Endodermal cell (in vitro differentiated cells): ENCODE results near the gene TRAPPC3L. TPM values are rescaled to one million over a fixed set of nuclear protein-coding genes. Genes with fewer than 3 reads are reported as not detected.

Experiments
- DNase-seq: peaks from one replicate; pipeline ENCODE4 v3.0.0-alpha.2; 2017
- H3K27ac ChIP-seq: 2 replicates; pipeline ENCODE4 v1.5.1; 2013; ENCODE audit warnings: mild to moderate bottlenecking, low read depth, low read length, moderate library complexity
- H3K27me3 ChIP-seq: 2 replicates; pipeline ENCODE4 v1.6.1; 2013; ENCODE audit warnings: mild to moderate bottlenecking, low read length, moderate library complexity; ENCODE audit not compliant: insufficient read depth, control insufficient read depth, poor library complexity, severe bottlenecking
- H3K36me3 ChIP-seq: 2 replicates; pipeline ENCODE4 v1.7.0; 2013; ENCODE audit warnings: mild to moderate bottlenecking, low read length, moderate library complexity; ENCODE audit not compliant: control insufficient read depth, insufficient read depth
- H3K4me1 ChIP-seq: one replicate; pipeline ENCODE4 v1.7.0; 2013; ENCODE audit warnings: low read length; ENCODE audit not compliant: control insufficient read depth, insufficient read depth
- H3K4me3 ChIP-seq: 2 replicates; pipeline ENCODE4 v1.5.1; 2013; ENCODE audit warnings: mild to moderate bottlenecking, low read length, moderate library complexity
- H3K9ac ChIP-seq: 2 replicates; pipeline ENCODE4 v1.6.1; 2013; ENCODE audit warnings: mild to moderate bottlenecking, low read length, moderate library complexity; ENCODE audit not compliant: poor library complexity, severe bottlenecking; ENCODE audit errors: extremely low read depth
- H3K9me3 ChIP-seq: 2 replicates; pipeline ENCODE4 v1.6.1; 2013; ENCODE audit warnings: mild to moderate bottlenecking, low read length, moderate library complexity; ENCODE audit not compliant: control insufficient read depth
- H3K27ac Mint-ChIP-seq: 2 replicates; pipeline ENCODE4 v1.8.0; 2020; ENCODE audit warnings: mixed read lengths
- H3K27me3 Mint-ChIP-seq: 2 replicates; pipeline ENCODE4 v1.8.0; 2021; ENCODE audit warnings: mild to moderate bottlenecking, mixed read lengths; ENCODE audit not compliant: insufficient read depth
- H3K36me3 Mint-ChIP-seq: 2 replicates; pipeline ENCODE4 v1.8.0; 2020; ENCODE audit warnings: low read depth, mixed read lengths
- H3K4me1 Mint-ChIP-seq: 2 replicates; pipeline ENCODE4 v1.8.0; 2020; ENCODE audit warnings: mixed read lengths
- H3K4me3 Mint-ChIP-seq: 2 replicates; pipeline ENCODE4 v1.8.0; 2020; ENCODE audit warnings: mild to moderate bottlenecking, moderate library complexity, mixed read lengths
- H3K9me3 Mint-ChIP-seq: 2 replicates; pipeline ENCODE4 v1.8.0; 2020; ENCODE audit warnings: mild to moderate bottlenecking, mixed read lengths
- whole genome bisulfite sequencing, 2 experiments: methylation state at CpG; one replicate each; pipeline versions ENCODE4 v1.1.5 to v1.1.7; 2013; ENCODE audit warnings: missing lambda C conversion rate in 2 of 2, mixed read lengths in 1 of 2; ENCODE audit not compliant: insufficient coverage in 1 of 2, insufficient read length in 1 of 2; 5-methylcytosine and 5-hydroxymethylcytosine counted together
- total RNA-seq, 2 donors: library from RNA; stranded (reverse); fragmentation: NEBNext Ultra II Directional in 1 of 2; extraction: Animal tissue kit (Norgen Biotek cat#: 25700) in 1 of 2; gene quantifications; 2 replicates in 1 of 2; 3 replicates in 1 of 2; pipeline ENCODE4 v1.2.1, GENCODE V29; 2021
- TF ChIP-seq, protein P1 (sequence below): fragments of 200-600 bp; sonication (generic); conservative IDR thresholded peaks from 2 replicates; pipeline ENCODE4 v1.5.0; 2021; ENCODE audit warnings: antibody characterized with exemption, mild to moderate bottlenecking

The TRAPPC3L gene
- total RNA-seq, 2 donors from 2014 or later, result not detected

DNA sequence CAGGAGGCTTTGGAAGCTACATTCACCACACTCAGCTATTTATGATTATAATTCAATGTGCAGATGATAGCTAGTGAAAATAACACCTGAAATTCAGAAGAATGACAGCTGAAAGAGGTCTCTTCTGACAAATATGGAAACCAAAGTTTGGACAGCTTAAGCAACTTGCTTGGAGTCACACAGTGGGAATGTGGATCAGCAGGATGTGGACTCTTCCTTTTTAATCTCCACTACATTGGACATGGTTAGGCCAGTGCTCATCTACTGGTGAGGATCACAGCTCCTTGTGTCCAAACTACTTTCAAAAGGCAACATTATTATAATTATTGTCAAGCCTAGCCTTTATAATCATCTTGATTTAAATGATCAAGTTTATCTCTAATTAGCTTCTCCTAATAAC is 10.4 kb downstream of the TRAPPC3L start:
- H3K27ac ChIP-seq, result no peak overlapping the region
- no peak overlapping the region for H3K9ac ChIP-seq
- H3K4me3 ChIP-seq, result no peak overlapping the region
- Mint-ChIP-seq H3K9me3 (no peaks in the 10 kb centered on the region), H3K36me3 (no peaks in the 10 kb centered on the region), H3K27me3 (peaks cover 8% of the 10 kb centered on the region), H3K27ac (no peak overlapping the region), H3K4me3 (no peak overlapping the region), H3K4me1 (peaks cover 24% of the 10 kb centered on the region)
- peaks cover 5% of the 10 kb centered on the region for H3K27me3 ChIP-seq
- no peaks in the 10 kb centered on the region for H3K36me3 ChIP-seq
- H3K9me3 ChIP-seq, result no peaks in the 10 kb centered on the region
- DNase-seq, result no peak
- TF ChIP-seq, protein P1, sequence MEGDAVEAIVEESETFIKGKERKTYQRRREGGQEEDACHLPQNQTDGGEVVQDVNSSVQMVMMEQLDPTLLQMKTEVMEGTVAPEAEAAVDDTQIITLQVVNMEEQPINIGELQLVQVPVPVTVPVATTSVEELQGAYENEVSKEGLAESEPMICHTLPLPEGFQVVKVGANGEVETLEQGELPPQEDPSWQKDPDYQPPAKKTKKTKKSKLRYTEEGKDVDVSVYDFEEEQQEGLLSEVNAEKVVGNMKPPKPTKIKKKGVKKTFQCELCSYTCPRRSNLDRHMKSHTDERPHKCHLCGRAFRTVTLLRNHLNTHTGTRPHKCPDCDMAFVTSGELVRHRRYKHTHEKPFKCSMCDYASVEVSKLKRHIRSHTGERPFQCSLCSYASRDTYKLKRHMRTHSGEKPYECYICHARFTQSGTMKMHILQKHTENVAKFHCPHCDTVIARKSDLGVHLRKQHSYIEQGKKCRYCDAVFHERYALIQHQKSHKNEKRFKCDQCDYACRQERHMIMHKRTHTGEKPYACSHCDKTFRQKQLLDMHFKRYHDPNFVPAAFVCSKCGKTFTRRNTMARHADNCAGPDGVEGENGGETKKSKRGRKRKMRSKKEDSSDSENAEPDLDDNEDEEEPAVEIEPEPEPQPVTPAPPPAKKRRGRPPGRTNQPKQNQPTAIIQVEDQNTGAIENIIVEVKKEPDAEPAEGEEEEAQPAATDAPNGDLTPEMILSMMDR, result no peak
- H3K4me1 ChIP-seq, result no peaks in the 10 kb centered on the region

DNA sequence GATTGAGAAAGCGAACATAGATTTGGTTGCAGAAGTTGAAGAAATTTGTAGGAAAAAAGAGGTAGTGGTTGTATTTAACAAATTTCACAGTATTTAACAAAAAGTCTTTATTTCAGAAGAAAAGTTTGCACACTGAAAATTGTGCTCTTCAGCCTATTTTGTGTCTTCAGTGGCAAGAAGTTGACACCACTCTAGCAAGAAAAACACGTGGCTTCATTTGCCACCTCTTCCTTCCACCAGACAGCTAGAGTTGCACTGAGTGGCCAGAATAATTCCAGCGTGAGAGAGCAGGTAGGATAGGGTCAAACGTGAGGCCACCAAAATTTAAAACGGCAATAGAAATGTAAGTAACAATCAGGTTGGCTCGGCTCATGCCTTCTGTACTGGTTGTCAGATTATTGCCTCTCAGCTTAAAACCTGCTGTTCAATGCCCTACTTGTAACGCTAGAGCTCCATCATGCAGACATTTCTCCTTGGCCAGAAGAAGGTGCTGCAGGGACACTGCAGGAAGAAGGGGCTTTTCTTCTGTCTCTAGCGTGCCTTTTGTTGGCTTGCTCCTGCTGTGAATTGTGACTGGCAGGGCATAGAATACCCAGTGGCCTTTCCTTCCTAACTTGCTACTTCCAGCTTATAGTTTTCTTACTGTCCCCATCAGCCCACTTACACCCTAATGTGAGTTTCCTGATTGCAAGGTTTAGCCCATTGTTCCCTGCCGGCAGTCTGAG is 12.1 kb downstream of the TRAPPC3L start:
- Mint-ChIP-seq H3K27ac (peak overlapping the region; percentile 79), H3K4me3 (no peak overlapping the region), H3K36me3 (no peaks in the 10 kb centered on the region), H3K4me1 (peaks cover 39% of the 10 kb centered on the region), H3K27me3 (peaks cover 20% of the 10 kb centered on the region), H3K9me3 (no peaks in the 10 kb centered on the region)
- Histone ChIP-seq H3K4me1 (no peaks in the 10 kb centered on the region), H3K9me3 (no peaks in the 10 kb centered on the region), H3K27ac (no peak overlapping the region), H3K9ac (no peak overlapping the region), H3K36me3 (no peaks in the 10 kb centered on the region), H3K27me3 (peaks cover 18% of the 10 kb centered on the region), H3K4me3 (no peak overlapping the region)
- DNase-seq, result peak; percentile 79
- 46 to 51% methylated on average over 8 to 9 of the region's 9 CpGs for WGBS, 2 experiments
- TF ChIP-seq, protein P1, result peak; percentile 52

DNA sequence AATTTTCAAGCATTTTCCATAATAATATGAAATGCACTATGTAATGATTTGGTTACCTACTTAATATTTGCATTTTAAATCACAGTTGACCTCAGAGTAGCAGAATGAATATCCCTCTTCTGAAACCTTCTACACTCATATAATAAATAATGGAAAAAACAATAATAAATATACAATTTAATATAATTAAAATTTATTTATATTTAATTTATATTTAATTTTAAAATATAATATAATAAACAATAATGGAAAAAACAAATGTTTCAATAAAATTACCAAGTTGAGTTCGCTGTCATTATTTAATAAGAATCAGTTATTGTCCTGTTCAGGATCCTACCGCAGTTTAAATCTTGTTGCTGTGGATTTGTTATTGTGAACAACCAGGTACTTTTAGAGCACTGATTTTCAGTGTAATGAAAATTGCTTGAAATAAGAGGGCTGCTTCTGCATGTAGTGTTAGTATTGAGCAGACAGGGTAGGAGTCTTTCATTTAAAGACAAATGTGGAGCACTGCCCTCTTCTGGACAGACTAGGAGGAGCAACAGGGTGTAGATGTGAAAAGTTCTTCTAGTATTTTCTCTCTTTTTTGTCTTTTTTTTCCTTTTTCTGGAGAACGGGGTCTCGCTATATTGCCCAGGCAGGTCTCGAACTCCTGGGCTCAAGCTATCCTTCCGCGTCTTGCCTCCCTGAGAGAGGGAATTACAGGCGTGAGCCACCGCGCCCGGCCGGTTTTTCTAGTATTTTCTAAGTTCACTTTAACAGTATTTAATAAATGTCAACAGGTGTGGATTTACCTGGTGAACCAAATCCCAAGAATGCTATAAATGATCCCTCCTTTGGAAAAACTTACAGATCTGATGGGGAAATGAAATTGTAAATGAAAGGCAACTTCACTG is 13.6 kb downstream of the TRAPPC3L start:
- H3K9me3 Mint-ChIP-seq, result no peaks in the 10 kb centered on the region
- peaks cover 39% of the 10 kb centered on the region for H3K4me1 Mint-ChIP-seq
- Histone ChIP-seq H3K4me3 (no peak overlapping the region), H3K27ac (no peak overlapping the region), H3K9ac (no peak overlapping the region), H3K27me3 (peaks cover 30% of the 10 kb centered on the region), H3K4me1 (peaks cover 3% of the 10 kb centered on the region), H3K9me3 (no peaks in the 10 kb centered on the region), H3K36me3 (no peaks in the 10 kb centered on the region)
- 88 to 96% methylated on average over 8 to 12 of the region's 12 CpGs for WGBS, 2 experiments
- H3K36me3 Mint-ChIP-seq, result no peaks in the 10 kb centered on the region
- no peak overlapping the region for H3K27ac Mint-ChIP-seq
- H3K4me3 Mint-ChIP-seq, result no peak overlapping the region
- peak; percentile 90 for DNase-seq
- H3K27me3 Mint-ChIP-seq, result peaks cover 29% of the 10 kb centered on the region
- TF ChIP-seq, protein P1, result peak; percentile 92
